HG02678 (cell line): ENCODE measurements around the gene ENPP6.
"Not testable (repeated sequence)": the region's sequence is repeated elsewhere in the genome, so short reads cannot be mapped to it uniquely, and the experiment has no call there.

Experiments used
- ATAC-seq: cut with Tn5 transposase; IDR thresholded peaks from one replicate; pipeline ENCODE4 v1.9.1; 2021; ENCODE audit warnings: mild to moderate bottlenecking, moderate library complexity; ENCODE audit not compliant: unreplicated experiment

Gene ENPP6

GRCh38 chr4:184066584-184067300, 150.9 kb downstream of the ENPP6 start:
- ATAC-seq = no peak

GRCh38 chr4:184064877-184065276, 152.8 kb downstream of the ENPP6 start:
- ATAC-seq = no peak

- no peak for ATAC-seq
These were observed 154.9 kb downstream of the ENPP6 start for GRCh38 chr4:184062769-184063168.

GRCh38 chr4:184061582-184061981, 156.1 kb downstream of the ENPP6 start:
- no peak for ATAC-seq

- no peak for ATAC-seq
These were observed 158.6 kb downstream of the ENPP6 start for GRCh38 chr4:184059099-184059498.

GRCh38 chr4:184058026-184058425, 159.6 kb downstream of the ENPP6 start:
- no peak for ATAC-seq

- no peak for ATAC-seq
These were observed 160.8 kb downstream of the ENPP6 start for GRCh38 chr4:184056877-184057276.

GRCh38 chr4:184053434-184053833, 164.2 kb downstream of the ENPP6 start:
- ATAC-seq = no peak

- no peak for ATAC-seq
These were observed 165.1 kb downstream of the ENPP6 start for GRCh38 chr4:184052616-184053015.

GRCh38 chr4:184051262-184051661, 166.4 kb downstream of the ENPP6 start:
- ATAC-seq = not testable (repeated sequence)

- ATAC-seq = no peak
These were observed 171.5 kb downstream of the ENPP6 start for GRCh38 chr4:184046148-184046547.

- no peak for ATAC-seq
These were observed 176.5 kb downstream of the ENPP6 start for GRCh38 chr4:184041156-184041555.

GRCh38 chr4:184039963-184040383, 177.7 kb downstream of the ENPP6 start:
- no peak for ATAC-seq
